ENCODE data around the gene CYP4F3. TPM values are rescaled to one million over a fixed set of nuclear protein-coding genes. Genes with fewer than 3 reads are reported as not detected.

The CYP4F3 gene
- total RNA-seq, 1 experiment from 2014 or later = not detected

DNA sequence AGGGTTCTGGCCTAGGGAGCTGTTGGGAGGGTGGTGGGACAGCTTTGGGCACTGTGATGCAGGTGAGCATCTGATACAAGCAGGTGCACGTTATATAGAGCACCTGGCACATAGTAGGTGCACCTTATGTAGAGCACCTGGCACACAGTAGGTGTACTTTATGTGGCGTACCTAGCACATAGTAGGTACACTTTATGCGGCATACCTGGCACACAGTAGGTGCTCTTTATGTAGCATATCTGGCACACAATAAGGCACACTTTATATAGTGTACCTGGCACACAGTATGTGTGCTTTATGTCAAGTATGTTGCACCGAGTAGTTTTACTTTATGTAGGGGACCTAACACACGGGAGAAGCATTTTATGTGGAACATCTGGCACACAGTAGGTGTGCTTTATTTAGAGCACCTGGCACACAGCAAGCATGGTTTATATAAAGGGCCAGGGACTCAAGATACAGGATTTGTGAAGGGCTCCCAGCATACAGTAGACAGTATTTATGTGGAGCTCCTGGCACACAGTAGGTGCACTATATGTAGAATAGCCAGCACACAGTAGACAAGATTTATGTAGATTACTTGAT lies 30.6 kb downstream of the CYP4F3 start:
- H3K27ac Mint-ChIP-seq = no peak overlapping the region
- peaks cover 50 to 54% of the 10 kb centered on the region in 2 experiments for H3K9me3 Mint-ChIP-seq
- Histone ChIP-seq H3K14ac (ENCODE audit: insufficient read depth, low read length) (no peak overlapping the region), H3K56ac (ENCODE audit: insufficient read length, low read depth, low read length) (no peak overlapping the region), H2BK20ac (ENCODE audit: low read depth, low read length, poor library complexity, severe bottlenecking) (no peak overlapping the region), H2AFZ (ENCODE audit: low read length) (no peak overlapping the region), H3K27me3 (ENCODE audit: insufficient read depth, low read length) (no peaks in the 10 kb centered on the region), H4K91ac (ENCODE audit: insufficient read length, low read depth, low read length) (no peak overlapping the region), H2BK15ac (ENCODE audit: low read depth, low read length) (no peak overlapping the region), H3K23me2 (ENCODE audit: insufficient read length, low read depth, low read length, poor library complexity, severe bottlenecking) (no peaks in the 10 kb centered on the region), H2BK120ac (ENCODE audit: low read depth, low read length, poor library complexity, severe bottlenecking) (no peak overlapping the region), H3T11ph (ENCODE audit: low read length) (no peak overlapping the region), H3K18ac (ENCODE audit: insufficient read length, low read depth, low read length) (no peak overlapping the region), H2AK5ac (ENCODE audit: insufficient read length, low read length) (no peak overlapping the region), H3K9me3 (ENCODE audit: control insufficient read depth, low read depth, low read length) (peaks cover 92% of the 10 kb centered on the region), H2BK5ac (ENCODE audit: insufficient read length, low read length) (no peak overlapping the region), H4K8ac (replicated peaks; ENCODE audit: insufficient read length, low read depth, low read length) (no peak overlapping the region), H3K4me1 (ENCODE audit: insufficient read depth, low read length) (no peaks in the 10 kb centered on the region), H4K5ac (ENCODE audit: insufficient read length, low read depth, low read length) (no peak overlapping the region), H3K9ac (ENCODE audit: extremely low read depth, insufficient read length, low read length) (no peak overlapping the region), H3K23ac (ENCODE audit: insufficient read length, low read depth, low read length) (no peak overlapping the region), H3K79me2 (ENCODE audit: insufficient read depth, low read length) (no peaks in the 10 kb centered on the region), H3K79me1 (ENCODE audit: insufficient read depth, low read depth, low read length, poor library complexity, severe bottlenecking) (no peaks in the 10 kb centered on the region), H3K27ac (ENCODE audit: insufficient read length, low read depth, low read length) (no peak overlapping the region), H3K4me2 (ENCODE audit: insufficient read depth, insufficient read length, low read length) (no peak overlapping the region), H2BK12ac (ENCODE audit: insufficient read length, low read depth, low read length) (no peak overlapping the region), H3K4ac (ENCODE audit: low read depth, low read length) (no peak overlapping the region), H4K20me1 (ENCODE audit: control insufficient read depth, insufficient read depth, insufficient read length) (no peaks in the 10 kb centered on the region)
- WGBS (ENCODE audit: extremely low coverage, insufficient read length, low lambda C conversion rate) = no CpG with 5 or more reads among the region's 5 CpGs
- no peak for DNase-seq
- H3K36me3 Mint-ChIP-seq (ENCODE audit: insufficient read depth in 1 of 3, low read depth in 3 of 3) = peaks cover 9 to 14% (median 10%) of the 10 kb centered on the region in 3 experiments; a peak in 6 of 7 replicates
- H3K27me3 Mint-ChIP-seq (ENCODE audit: low read depth) = peaks cover 1% of the 10 kb centered on the region
- H3K4me3 Mint-ChIP-seq = no peak overlapping the region
- H3K4me1 Mint-ChIP-seq = no peaks in the 10 kb centered on the region
- TF ChIP-seq, protein P1, sequence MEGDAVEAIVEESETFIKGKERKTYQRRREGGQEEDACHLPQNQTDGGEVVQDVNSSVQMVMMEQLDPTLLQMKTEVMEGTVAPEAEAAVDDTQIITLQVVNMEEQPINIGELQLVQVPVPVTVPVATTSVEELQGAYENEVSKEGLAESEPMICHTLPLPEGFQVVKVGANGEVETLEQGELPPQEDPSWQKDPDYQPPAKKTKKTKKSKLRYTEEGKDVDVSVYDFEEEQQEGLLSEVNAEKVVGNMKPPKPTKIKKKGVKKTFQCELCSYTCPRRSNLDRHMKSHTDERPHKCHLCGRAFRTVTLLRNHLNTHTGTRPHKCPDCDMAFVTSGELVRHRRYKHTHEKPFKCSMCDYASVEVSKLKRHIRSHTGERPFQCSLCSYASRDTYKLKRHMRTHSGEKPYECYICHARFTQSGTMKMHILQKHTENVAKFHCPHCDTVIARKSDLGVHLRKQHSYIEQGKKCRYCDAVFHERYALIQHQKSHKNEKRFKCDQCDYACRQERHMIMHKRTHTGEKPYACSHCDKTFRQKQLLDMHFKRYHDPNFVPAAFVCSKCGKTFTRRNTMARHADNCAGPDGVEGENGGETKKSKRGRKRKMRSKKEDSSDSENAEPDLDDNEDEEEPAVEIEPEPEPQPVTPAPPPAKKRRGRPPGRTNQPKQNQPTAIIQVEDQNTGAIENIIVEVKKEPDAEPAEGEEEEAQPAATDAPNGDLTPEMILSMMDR (conservative IDR thresholded peaks at IDR 0.05) = no peak

Data from H9 (cell line).